ENCODE measurements around the gene ARAP2. TPM values are rescaled to one million over a fixed set of nuclear protein-coding genes. Genes with fewer than 3 reads are reported as not detected.

Gene ARAP2
- total RNA-seq, 1 experiment from 2014 or later: 13.6 TPM

DNA sequence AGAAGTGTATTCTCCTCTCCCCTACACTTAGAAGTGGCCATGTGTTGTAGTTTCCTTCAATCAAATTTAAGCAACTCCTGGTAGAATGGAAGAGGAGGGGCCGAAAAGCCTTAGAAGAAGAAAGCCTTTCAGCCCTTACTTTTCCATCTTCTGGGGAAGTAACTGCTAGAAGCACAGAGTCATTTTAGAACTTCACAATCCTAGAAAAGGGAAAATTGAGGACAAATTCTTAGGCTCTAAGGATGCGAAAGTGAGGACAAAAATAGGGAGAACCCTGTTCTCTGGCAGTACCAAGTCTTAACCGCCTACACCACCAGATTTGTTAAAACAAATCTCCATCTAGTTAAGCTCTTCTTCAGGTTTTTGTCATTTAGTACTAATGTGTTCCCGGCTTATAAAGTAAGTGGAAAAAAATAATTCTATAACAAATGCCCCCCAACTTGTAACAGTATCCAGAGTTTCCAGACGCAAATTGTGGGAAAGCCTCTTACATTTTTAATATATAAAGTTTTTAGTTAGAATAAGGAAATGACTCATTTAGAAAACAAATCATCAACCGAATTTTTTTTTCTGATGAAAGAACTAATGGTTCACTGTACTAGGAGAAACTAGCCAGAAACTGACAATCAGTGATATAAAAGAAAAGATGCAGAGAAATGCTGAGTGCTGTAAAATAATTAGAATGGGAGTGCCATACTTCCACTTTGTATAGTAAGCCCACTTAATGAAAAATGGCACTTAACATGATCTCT is 76.0 kb downstream of the ARAP2 start:
- no peaks in the 10 kb centered on the region for H3K79me2 ChIP-seq (ENCODE audit: insufficient read depth, low read length)
- no peaks in the 10 kb centered on the region for H3K36me3 ChIP-seq (ENCODE audit: control insufficient read depth in 1 of 2, insufficient read depth in 2 of 2, low read length in 2 of 2)
- ATAC-seq: no peak
- H3K4me3 ChIP-seq (replicated peaks in 1 of 2; ENCODE audit: low read depth in 1 of 2, low read length in 2 of 2): no peak overlapping the region
- ChIA-PET CTCF (no interaction called here), POLR2A (no interaction called here), RAD21 (ENCODE audit: low non-redundant PET in 1 of 2, low total read pairs in 2 of 2, uncharacterized antibody in 2 of 2, unreplicated experiment in 2 of 2) (no interaction called here)
- TF ChIP-seq FOSL1 (IDR thresholded peaks at IDR 0.05; ENCODE audit: low read depth) (no peak), EZH2 (IDR thresholded peaks at IDR 0.05) (no peak), JUND (IDR thresholded peaks at IDR 0.05) (no peak), SIN3A (IDR thresholded peaks at IDR 0.05; ENCODE audit: low read depth) (no peak), ELF1 (IDR thresholded peaks at IDR 0.05; ENCODE audit: borderline replicate concordance, low read depth) (no peak), RAD21 (IDR thresholded peaks at IDR 0.05; ENCODE audit: low read depth) (no peak), EZH2phosphoT487 (IDR thresholded peaks at IDR 0.05; ENCODE audit: borderline replicate concordance) (no peak), CBX3 (IDR thresholded peaks at IDR 0.05; ENCODE audit: low read depth) (no peak), YY1 (IDR thresholded peaks at IDR 0.05; ENCODE audit: extremely low read depth, insufficient replicate concordance, low read depth, low read length) (no peak), POLR2A (IDR thresholded peaks at IDR 0.05; ENCODE audit: borderline replicate concordance, extremely low read depth, insufficient read depth, insufficient read length) (no peak)
- TF ChIP-seq, protein P1, sequence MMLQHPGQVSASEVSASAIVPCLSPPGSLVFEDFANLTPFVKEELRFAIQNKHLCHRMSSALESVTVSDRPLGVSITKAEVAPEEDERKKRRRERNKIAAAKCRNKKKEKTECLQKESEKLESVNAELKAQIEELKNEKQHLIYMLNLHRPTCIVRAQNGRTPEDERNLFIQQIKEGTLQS (IDR thresholded peaks at IDR 0.05): no peak
- TF ChIP-seq, protein P2, sequence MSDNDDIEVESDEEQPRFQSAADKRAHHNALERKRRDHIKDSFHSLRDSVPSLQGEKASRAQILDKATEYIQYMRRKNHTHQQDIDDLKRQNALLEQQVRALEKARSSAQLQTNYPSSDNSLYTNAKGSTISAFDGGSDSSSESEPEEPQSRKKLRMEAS (IDR thresholded peaks at IDR 0.05): no peak
- TF ChIP-seq, protein P3, sequence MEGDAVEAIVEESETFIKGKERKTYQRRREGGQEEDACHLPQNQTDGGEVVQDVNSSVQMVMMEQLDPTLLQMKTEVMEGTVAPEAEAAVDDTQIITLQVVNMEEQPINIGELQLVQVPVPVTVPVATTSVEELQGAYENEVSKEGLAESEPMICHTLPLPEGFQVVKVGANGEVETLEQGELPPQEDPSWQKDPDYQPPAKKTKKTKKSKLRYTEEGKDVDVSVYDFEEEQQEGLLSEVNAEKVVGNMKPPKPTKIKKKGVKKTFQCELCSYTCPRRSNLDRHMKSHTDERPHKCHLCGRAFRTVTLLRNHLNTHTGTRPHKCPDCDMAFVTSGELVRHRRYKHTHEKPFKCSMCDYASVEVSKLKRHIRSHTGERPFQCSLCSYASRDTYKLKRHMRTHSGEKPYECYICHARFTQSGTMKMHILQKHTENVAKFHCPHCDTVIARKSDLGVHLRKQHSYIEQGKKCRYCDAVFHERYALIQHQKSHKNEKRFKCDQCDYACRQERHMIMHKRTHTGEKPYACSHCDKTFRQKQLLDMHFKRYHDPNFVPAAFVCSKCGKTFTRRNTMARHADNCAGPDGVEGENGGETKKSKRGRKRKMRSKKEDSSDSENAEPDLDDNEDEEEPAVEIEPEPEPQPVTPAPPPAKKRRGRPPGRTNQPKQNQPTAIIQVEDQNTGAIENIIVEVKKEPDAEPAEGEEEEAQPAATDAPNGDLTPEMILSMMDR (IDR thresholded peaks at IDR 0.05 in 2 of 3, conservative IDR thresholded peaks at IDR 0.05 in 1 of 3; ENCODE audit: borderline replicate concordance in 1 of 3, insufficient read depth in 1 of 3, low read depth in 2 of 3, low read length in 2 of 3): no peak
- TF ChIP-seq, protein P4, sequence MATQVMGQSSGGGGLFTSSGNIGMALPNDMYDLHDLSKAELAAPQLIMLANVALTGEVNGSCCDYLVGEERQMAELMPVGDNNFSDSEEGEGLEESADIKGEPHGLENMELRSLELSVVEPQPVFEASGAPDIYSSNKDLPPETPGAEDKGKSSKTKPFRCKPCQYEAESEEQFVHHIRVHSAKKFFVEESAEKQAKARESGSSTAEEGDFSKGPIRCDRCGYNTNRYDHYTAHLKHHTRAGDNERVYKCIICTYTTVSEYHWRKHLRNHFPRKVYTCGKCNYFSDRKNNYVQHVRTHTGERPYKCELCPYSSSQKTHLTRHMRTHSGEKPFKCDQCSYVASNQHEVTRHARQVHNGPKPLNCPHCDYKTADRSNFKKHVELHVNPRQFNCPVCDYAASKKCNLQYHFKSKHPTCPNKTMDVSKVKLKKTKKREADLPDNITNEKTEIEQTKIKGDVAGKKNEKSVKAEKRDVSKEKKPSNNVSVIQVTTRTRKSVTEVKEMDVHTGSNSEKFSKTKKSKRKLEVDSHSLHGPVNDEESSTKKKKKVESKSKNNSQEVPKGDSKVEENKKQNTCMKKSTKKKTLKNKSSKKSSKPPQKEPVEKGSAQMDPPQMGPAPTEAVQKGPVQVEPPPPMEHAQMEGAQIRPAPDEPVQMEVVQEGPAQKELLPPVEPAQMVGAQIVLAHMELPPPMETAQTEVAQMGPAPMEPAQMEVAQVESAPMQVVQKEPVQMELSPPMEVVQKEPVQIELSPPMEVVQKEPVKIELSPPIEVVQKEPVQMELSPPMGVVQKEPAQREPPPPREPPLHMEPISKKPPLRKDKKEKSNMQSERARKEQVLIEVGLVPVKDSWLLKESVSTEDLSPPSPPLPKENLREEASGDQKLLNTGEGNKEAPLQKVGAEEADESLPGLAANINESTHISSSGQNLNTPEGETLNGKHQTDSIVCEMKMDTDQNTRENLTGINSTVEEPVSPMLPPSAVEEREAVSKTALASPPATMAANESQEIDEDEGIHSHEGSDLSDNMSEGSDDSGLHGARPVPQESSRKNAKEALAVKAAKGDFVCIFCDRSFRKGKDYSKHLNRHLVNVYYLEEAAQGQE (IDR thresholded peaks at IDR 0.05; ENCODE audit: low read depth): no peak
- TF ChIP-seq, protein P5, sequence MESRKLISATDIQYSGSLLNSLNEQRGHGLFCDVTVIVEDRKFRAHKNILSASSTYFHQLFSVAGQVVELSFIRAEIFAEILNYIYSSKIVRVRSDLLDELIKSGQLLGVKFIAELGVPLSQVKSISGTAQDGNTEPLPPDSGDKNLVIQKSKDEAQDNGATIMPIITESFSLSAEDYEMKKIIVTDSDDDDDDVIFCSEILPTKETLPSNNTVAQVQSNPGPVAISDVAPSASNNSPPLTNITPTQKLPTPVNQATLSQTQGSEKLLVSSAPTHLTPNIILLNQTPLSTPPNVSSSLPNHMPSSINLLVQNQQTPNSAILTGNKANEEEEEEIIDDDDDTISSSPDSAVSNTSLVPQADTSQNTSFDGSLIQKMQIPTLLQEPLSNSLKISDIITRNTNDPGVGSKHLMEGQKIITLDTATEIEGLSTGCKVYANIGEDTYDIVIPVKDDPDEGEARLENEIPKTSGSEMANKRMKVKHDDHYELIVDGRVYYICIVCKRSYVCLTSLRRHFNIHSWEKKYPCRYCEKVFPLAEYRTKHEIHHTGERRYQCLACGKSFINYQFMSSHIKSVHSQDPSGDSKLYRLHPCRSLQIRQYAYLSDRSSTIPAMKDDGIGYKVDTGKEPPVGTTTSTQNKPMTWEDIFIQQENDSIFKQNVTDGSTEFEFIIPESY (IDR thresholded peaks at IDR 0.05; ENCODE audit: extremely low read depth, insufficient replicate concordance, low read length): no peak
- intact Hi-C loops (cut with micrococcal nuclease): no loop called here
- no peaks in the 10 kb centered on the region for H3K9me2 ChIP-seq (ENCODE audit: insufficient read depth)
- H3K4me1 ChIP-seq (ENCODE audit: control insufficient read depth in 1 of 2, insufficient read depth in 2 of 2, low read length in 2 of 2): no peaks in the 10 kb centered on the region
- no peak overlapping the region for H3K27ac ChIP-seq (ENCODE audit: low read depth, low read length)
- H3K27me3 ChIP-seq (ENCODE audit: insufficient read depth, low read length): no peaks in the 10 kb centered on the region
- H4K20me1 ChIP-seq (ENCODE audit: insufficient read depth): no peaks in the 10 kb centered on the region
- no peak overlapping the region for H2AFZ ChIP-seq (ENCODE audit: low read depth, low read length, poor library complexity, severe bottlenecking)
- H3K4me2 ChIP-seq (ENCODE audit: low read length): no peak overlapping the region
- no peaks in the 10 kb centered on the region for H3K9me3 ChIP-seq (ENCODE audit: control insufficient read depth in 1 of 2, insufficient read depth in 1 of 2, low read depth in 1 of 2, low read length in 2 of 2)
- no TSS peak for BruUV-seq (replicated peaks)
- no peak for DNase-seq (ENCODE audit: low read depth, low spot score)
- no peak overlapping the region for H3K9ac ChIP-seq (ENCODE audit: low read length)

All from HCT116 (cell line).